ENCODE results near the gene RASEF. TPM values are rescaled to one million over a fixed set of nuclear protein-coding genes. Genes with fewer than 3 reads are reported as not detected.
"Not testable (repeated sequence)": the region's sequence is repeated elsewhere in the genome, so short reads cannot be mapped to it uniquely, and the experiment has no call there.

Gene RASEF
- total and polyA plus RNA-seq, 12 donors, result under 0.01 to 0.24 (median 0.08) TPM; not detected in 4

GRCh38 chr9:83106772-83107171, 43.8 kb upstream of the RASEF start:
- 61 to 67% methylated on average over 2 of the region's 2 CpGs for WGBS, 2 donors
- Histone ChIP-seq H3K27ac (no peak overlapping the region), H3K9me3 (no peaks in the 10 kb centered on the region), H3K4me3 (no peak overlapping the region), H3K4me1 (no peaks in the 10 kb centered on the region), H3K27me3 (no peaks in the 10 kb centered on the region), H3K36me3 (no peaks in the 10 kb centered on the region)
- TF ChIP-seq CTCF (IDR thresholded peaks at IDR 0.05), result no peak
- DNase-seq, result no peak
- ATAC-seq, result no peak
- intact Hi-C loops (cut with DNase I), result no loop called here

- H3K4me3 ChIP-seq, result no peak overlapping the region
- no peak for TF ChIP-seq CTCF (IDR thresholded peaks at IDR 0.05)
- no peaks in the 10 kb centered on the region for H3K36me3 ChIP-seq
- H3K4me1 ChIP-seq, result no peaks in the 10 kb centered on the region
- H3K27me3 ChIP-seq, result peaks cover 0 to 3% (median 0%) of the 10 kb centered on the region in 7 donors
- intact Hi-C loops (cut with DNase I), result no loop called here
- DNase-seq (no peak), ATAC-seq (no peak)
- H3K27ac ChIP-seq, result no peak overlapping the region
- no peaks in the 10 kb centered on the region for H3K9me3 ChIP-seq
- WGBS, 2 donors, result 68 to 73% methylated on average over 1 of the region's 1 CpG
These were observed 43.3 kb upstream of the RASEF start for GRCh38 chr9:83106263-83106662.

GRCh38 chr9:83097633-83098032, 34.7 kb upstream of the RASEF start:
- intact Hi-C loops (cut with DNase I), result no loop called here
- no peak overlapping the region for H3K4me3 ChIP-seq
- no peak overlapping the region for H3K27ac ChIP-seq
- peaks cover 0 to 5% (median 0%) of the 10 kb centered on the region in 7 donors for H3K27me3 ChIP-seq
- 81 to 93% methylated on average over 4 of the region's 4 CpGs for WGBS, 2 donors
- no peak for DNase-seq
- TF ChIP-seq CTCF (IDR thresholded peaks at IDR 0.05), result no peak
- no peaks in the 10 kb centered on the region for H3K9me3 ChIP-seq
- no peak for ATAC-seq
- H3K36me3 ChIP-seq, result no peaks in the 10 kb centered on the region
- no peaks in the 10 kb centered on the region for H3K4me1 ChIP-seq

- peak in 1 of 2 donors; percentile 6 for DNase-seq
- H3K4me1 ChIP-seq; ATAC-seq; H3K27me3 ChIP-seq; intact Hi-C loops (cut with DNase I); H3K4me3 ChIP-seq; H3K27ac ChIP-seq; H3K36me3 ChIP-seq: not testable (repeated sequence)
- WGBS, 2 donors, result 96 to 98% methylated on average over 10 to 24 of the region's 24 CpGs
- peaks cover 0 to 27% (median 12%) of the 10 kb centered on the region in 11 donors for H3K9me3 ChIP-seq
These were observed 30.4 kb upstream of the RASEF start for GRCh38 chr9:83093311-83093710.

- Histone ChIP-seq H3K4me3 (no peak overlapping the region), H3K9me3 (peaks cover 0 to 6% (median 0%) of the 10 kb centered on the region in 11 donors), H3K27ac (no peak overlapping the region), H3K36me3 (no peaks in the 10 kb centered on the region), H3K27me3 (no peaks in the 10 kb centered on the region), H3K4me1 (peaks cover 0 to 10% (median 0%) of the 10 kb centered on the region in 9 donors)
- no peak for DNase-seq
- intact Hi-C loops (cut with DNase I), result no loop called here
- TF ChIP-seq CTCF (IDR thresholded peaks at IDR 0.05), result no peak
- peak in 1 of 8 donors; percentile 46 for ATAC-seq
- 43 to 51% methylated on average over 6 of the region's 6 CpGs for WGBS, 2 donors
These were observed 18.9 kb upstream of the RASEF start for GRCh38 chr9:83081846-83082245.

Data from heart right ventricle (tissue), 16 donors.